Myocyte (in vitro differentiated cells): ENCODE results near the gene PLXNB3. TPM values are rescaled to one million over a fixed set of nuclear protein-coding genes. Genes with fewer than 3 reads are reported as not detected.
"Not testable (repeated sequence)": the region's sequence is repeated elsewhere in the genome, so short reads cannot be mapped to it uniquely, and the experiment has no call there.

ENCODE experiments used
- DNase-seq: peaks from one replicate; pipeline ENCODE4 v3.0.0-alpha.2; 2012; ENCODE audit warnings: low read depth
- polyA plus RNA-seq: library from polyadenylated mRNA; unstranded; fragments of >200 nt; gene quantifications from one replicate; pipeline ENCODE4 v1.2.1, GENCODE V29; 2012; ENCODE audit warnings: missing spikeins
- total RNA-seq: library from RNA; depleted of rRNA; stranded (reverse); fragments of >200 nt; gene quantifications from 2 replicates; pipeline ENCODE4 v1.2.3, GENCODE V29; 2014

PLXNB3 gene
- 5.1 and 11.9 TPM in 2 replicates for total RNA-seq
- polyA plus RNA-seq = 13.8 TPM

GRCh38 chrX:153763989-153764755 is at the start of gene PLXNB3:
PLXNB3 (plus strand) TSS chrX:153764249; CDS start chrX:153765536, 1,287 bp downstream.
- peak; percentile 77 for DNase-seq

GRCh38 chrX:153714256-153714655 is 49.8 kb upstream of the PLXNB3 start:
- DNase-seq = no peak

GRCh38 chrX:153717445-153717844 is 46.6 kb upstream of the PLXNB3 start:
- no peak for DNase-seq

GRCh38 chrX:153719238-153719637 is 44.8 kb upstream of the PLXNB3 start:
- DNase-seq = no peak

- no peak for DNase-seq
Observed at GRCh38 chrX:153719701-153720100, 44.3 kb upstream of the PLXNB3 start.

- DNase-seq = no peak
Observed at GRCh38 chrX:153722704-153723350, 41.2 kb upstream of the PLXNB3 start.

- no peak for DNase-seq
Observed at GRCh38 chrX:153723351-153724251, 40.4 kb upstream of the PLXNB3 start.

- peak; percentile 85 for DNase-seq
Observed at GRCh38 chrX:153724252-153725038, 39.6 kb upstream of the PLXNB3 start, which contains the start of the genes ABCD1 and BCAP31. ABCD1 (plus strand) TSS chrX:153724856; CDS start chrX:153725267, 411 bp downstream. BCAP31 (minus strand) TSS chrX:153724387; CDS start chrX:153723244, 1,143 bp downstream.

GRCh38 chrX:153725039-153725831 is 38.8 kb upstream of the PLXNB3 start:
- DNase-seq = no peak

- DNase-seq = no peak
Observed at GRCh38 chrX:153725832-153726285, 38.2 kb upstream of the PLXNB3 start.

- DNase-seq = peak; percentile 88
Observed at GRCh38 chrX:153726286-153727122, 37.5 kb upstream of the PLXNB3 start.

GRCh38 chrX:153727123-153727931 is 36.7 kb upstream of the PLXNB3 start:
- DNase-seq = peak; percentile 85

- DNase-seq = no peak
Observed at GRCh38 chrX:153728095-153728494, 36.0 kb upstream of the PLXNB3 start.

GRCh38 chrX:153728951-153729631 is 35.0 kb upstream of the PLXNB3 start:
- no peak for DNase-seq

- DNase-seq = not testable (repeated sequence)
Observed at GRCh38 chrX:153730115-153730514, 33.9 kb upstream of the PLXNB3 start.

- no peak for DNase-seq
Observed at GRCh38 chrX:153731117-153731844, 32.8 kb upstream of the PLXNB3 start.

GRCh38 chrX:153731845-153732215 is 32.2 kb upstream of the PLXNB3 start:
- no peak for DNase-seq
